Ascending aorta (tissue), 2 donors: Measurements from ENCODE around the gene NEURL3. TPM values are rescaled to one million over a fixed set of nuclear protein-coding genes. Genes with fewer than 3 reads are reported as not detected.
A peak's percentile ranks its signal among the peaks of the same experiment; 100 is the strongest.

Source experiments
- DNase-seq, 2 donors: peaks; one replicate each; pipeline ENCODE4 v3.0.0-alpha.2; 2019; ENCODE audit warnings: low spot score in 2 of 2
- H3K27ac ChIP-seq, 2 donors: fragments of 200-600 bp; sonication (generic); one replicate each; pipeline ENCODE4 v1.5.1; 2016 to 2017; ENCODE audit warnings: mild to moderate bottlenecking in 1 of 2
- H3K27me3 ChIP-seq: fragments of 200-600 bp; sonication (generic); one replicate; pipeline ENCODE4 v1.5.1; 2017
- H3K36me3 ChIP-seq, 2 donors: fragments of 200-600 bp; sonication (generic); one replicate each; pipeline ENCODE4 v1.5.1; 2016
- H3K4me1 ChIP-seq, 2 donors: fragments of 200-600 bp; sonication (generic); one replicate each; pipeline ENCODE4 v1.5.1; 2016 to 2017; ENCODE audit warnings: mild to moderate bottlenecking in 1 of 2
- H3K4me3 ChIP-seq, 2 donors: fragments of 200-600 bp; sonication (generic); one replicate each; pipeline ENCODE4 v1.5.1; 2016 to 2017; ENCODE audit warnings: mild to moderate bottlenecking in 1 of 2
- H3K9me3 ChIP-seq, 2 donors: fragments of 200-600 bp; sonication (generic); one replicate each; pipeline ENCODE4 v1.5.1; 2016
- intact Hi-C: fragments of 100-400 bp; cut with DNase I; formaldehyde crosslinking; loops from one replicate; pipeline ENCODE4 v1.15.1; 2023
- total RNA-seq: library from RNA; depleted of rRNA; stranded (reverse); fragments of >200 nt; gene quantifications from one replicate; pipeline ENCODE4 v1.1.0, GENCODE V29; 2016
- TF ChIP-seq, protein P1 (sequence below), 3 experiments: fragments of 200-600 bp in 2 of 3; fragments of 450-650 bp in 1 of 3; sonication (generic) in 2 of 3; IDR thresholded peaks; one replicate each; pipeline ENCODE4 v1.5.1; 2016 to 2019; ENCODE audit warnings: antibody characterized with exemption in 3 of 3, mild to moderate bottlenecking in 1 of 3, moderate library complexity in 1 of 3

NEURL3 gene
- total RNA-seq, 1 donor from 2014 or later, result not detected

DNA sequence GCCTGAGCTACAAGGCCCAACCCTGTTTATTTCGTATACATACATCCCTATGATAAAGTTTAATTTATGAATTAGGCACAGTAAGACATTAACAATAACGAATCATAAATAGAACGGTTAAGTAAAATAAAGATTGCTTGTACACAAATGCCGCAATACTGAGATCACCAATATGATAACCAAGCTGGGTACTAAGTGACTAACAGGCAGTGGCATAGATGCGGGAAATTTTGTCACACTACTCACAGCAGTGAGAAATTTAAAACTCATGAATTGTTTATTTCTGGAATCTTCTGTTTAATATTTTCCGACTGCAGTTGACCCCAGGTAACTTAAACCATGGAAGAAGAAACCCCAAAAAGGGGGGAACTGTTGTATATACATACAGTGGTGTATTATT lies 33.4 kb downstream of the NEURL3 start:
- Histone ChIP-seq H3K36me3 (no peaks in the 10 kb centered on the region), H3K4me1 (peaks cover 0 to 7% of the 10 kb centered on the region in 2 donors), H3K4me3 (no peak overlapping the region), H3K9me3 (no peaks in the 10 kb centered on the region), H3K27ac (no peak overlapping the region), H3K27me3 (no peaks in the 10 kb centered on the region)
- intact Hi-C loops, result loop anchor here (5.0 kb wide), 2 partner anchors 36 to 64 kb away; partner anchors contain the start of gene NEURL3
- TF ChIP-seq, protein P1, sequence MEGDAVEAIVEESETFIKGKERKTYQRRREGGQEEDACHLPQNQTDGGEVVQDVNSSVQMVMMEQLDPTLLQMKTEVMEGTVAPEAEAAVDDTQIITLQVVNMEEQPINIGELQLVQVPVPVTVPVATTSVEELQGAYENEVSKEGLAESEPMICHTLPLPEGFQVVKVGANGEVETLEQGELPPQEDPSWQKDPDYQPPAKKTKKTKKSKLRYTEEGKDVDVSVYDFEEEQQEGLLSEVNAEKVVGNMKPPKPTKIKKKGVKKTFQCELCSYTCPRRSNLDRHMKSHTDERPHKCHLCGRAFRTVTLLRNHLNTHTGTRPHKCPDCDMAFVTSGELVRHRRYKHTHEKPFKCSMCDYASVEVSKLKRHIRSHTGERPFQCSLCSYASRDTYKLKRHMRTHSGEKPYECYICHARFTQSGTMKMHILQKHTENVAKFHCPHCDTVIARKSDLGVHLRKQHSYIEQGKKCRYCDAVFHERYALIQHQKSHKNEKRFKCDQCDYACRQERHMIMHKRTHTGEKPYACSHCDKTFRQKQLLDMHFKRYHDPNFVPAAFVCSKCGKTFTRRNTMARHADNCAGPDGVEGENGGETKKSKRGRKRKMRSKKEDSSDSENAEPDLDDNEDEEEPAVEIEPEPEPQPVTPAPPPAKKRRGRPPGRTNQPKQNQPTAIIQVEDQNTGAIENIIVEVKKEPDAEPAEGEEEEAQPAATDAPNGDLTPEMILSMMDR (IDR thresholded peaks at IDR 0.05), result no peak
- no peak for DNase-seq

DNA sequence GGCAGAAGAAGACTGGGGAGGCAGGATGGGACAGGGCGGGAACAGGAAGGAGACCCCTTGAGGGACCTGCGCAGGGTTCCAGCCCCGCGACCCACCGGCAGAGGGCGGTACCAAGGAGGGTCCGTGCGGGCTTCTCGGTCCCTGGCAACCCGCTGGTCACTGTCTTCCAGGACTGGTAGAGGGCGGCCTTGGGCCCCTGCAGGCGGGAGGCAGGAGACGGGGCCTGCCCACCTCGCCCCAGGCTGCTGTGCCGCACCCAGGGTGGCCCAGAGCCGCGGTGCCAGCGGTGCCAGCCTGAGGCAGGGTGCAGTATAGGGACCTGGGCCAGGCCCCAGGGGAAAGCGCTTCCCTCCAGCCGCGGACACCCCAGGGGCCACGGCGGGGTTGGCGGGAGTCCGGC lies 34.5 kb downstream of the NEURL3 start:
- TF ChIP-seq, protein P1 (IDR thresholded peaks at IDR 0.05), result peak; percentile 54 to 69 (median 61)
- no peaks in the 10 kb centered on the region for H3K27me3 ChIP-seq
- no peak overlapping the region for H3K27ac ChIP-seq
- H3K4me3 ChIP-seq, result peak overlapping the region; percentile 43 to 61
- no peaks in the 10 kb centered on the region for H3K9me3 ChIP-seq
- intact Hi-C loops, result loop anchor here (5.0 kb wide), 2 partner anchors 37 to 63 kb away; partner anchors contain the start of gene NEURL3
- no peaks in the 10 kb centered on the region for H3K36me3 ChIP-seq
- peaks cover 0 to 7% of the 10 kb centered on the region in 2 donors for H3K4me1 ChIP-seq
- peak in 1 of 2 donors; percentile 72 for DNase-seq

DNA sequence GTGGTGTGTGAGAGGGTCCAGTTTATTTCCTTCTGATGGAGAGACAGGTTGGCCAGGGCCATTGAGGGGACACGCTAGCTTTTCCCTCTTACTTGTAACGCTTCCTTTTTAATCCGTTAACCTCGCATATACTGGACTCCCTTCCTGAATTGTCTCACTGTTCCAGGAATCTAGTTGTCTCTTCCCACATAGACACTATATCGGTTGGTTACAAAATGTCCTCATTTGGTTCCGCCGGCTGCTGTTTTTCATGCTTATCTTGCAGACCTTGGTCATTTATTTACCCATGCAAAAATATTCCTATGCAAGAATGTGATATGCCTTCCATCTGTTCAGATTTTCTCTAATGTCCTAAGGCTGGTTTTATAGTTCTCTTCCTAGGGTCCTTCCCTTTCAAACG lies 35.0 kb downstream of the NEURL3 start:
- no peak for DNase-seq
- no peaks in the 10 kb centered on the region for H3K36me3 ChIP-seq
- intact Hi-C loops, result loop anchor here (5.0 kb wide), 2 partner anchors 37 to 63 kb away; partner anchors contain the start of gene NEURL3
- TF ChIP-seq, protein P1 (IDR thresholded peaks at IDR 0.05), result no peak
- H3K27me3 ChIP-seq, result no peaks in the 10 kb centered on the region
- peak overlapping the region; percentile 43 to 61 for H3K4me3 ChIP-seq
- H3K27ac ChIP-seq, result no peak overlapping the region
- no peaks in the 10 kb centered on the region for H3K9me3 ChIP-seq
- H3K4me1 ChIP-seq, result peaks cover 0 to 7% of the 10 kb centered on the region in 2 donors

DNA sequence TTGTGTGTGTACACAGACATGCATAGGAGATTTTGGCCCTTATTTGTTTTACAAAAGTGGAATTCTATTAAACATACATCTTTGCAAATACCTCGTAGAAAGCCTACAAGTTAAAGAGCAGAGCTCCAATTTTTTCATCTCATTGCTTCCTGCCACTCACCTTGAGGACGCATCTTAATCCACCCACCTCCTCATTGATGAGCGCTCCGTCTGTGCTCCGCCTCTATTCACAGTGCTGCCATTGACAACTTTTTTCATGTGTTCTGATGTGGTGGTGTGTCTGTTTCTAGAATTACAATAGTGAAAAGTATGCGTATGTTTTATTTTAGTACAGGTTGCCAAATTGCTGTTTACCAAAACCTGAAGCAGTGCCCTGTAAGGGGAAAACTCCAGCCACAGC lies 36.3 kb downstream of the NEURL3 start:
- intact Hi-C loops, result no loop called here
- H3K27me3 ChIP-seq, result no peaks in the 10 kb centered on the region
- peaks cover 0 to 7% of the 10 kb centered on the region in 2 donors for H3K4me1 ChIP-seq
- no peaks in the 10 kb centered on the region for H3K36me3 ChIP-seq
- no peaks in the 10 kb centered on the region for H3K9me3 ChIP-seq
- H3K27ac ChIP-seq, result no peak overlapping the region
- TF ChIP-seq, protein P1 (IDR thresholded peaks at IDR 0.05), result no peak
- DNase-seq, result no peak
- H3K4me3 ChIP-seq, result no peak overlapping the region

DNA sequence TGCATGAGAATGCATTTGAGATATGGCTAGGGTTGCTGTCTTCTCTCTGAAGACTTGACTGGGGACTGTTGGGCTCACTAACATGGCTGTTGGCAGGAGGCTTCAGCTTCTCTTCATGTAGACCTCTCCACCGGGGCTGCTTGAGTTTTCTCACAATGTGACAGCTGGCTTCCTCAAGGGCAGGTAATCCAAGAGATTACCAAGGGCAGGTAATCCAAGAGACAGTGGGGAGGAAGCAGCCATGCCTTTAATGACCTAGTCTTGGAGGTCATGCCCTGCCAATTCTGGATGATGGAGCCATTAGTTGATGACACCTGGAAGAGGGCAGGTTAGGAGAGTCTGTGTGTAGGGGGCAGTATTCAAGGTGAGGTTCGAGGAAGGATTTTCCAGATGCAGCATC lies 40.5 kb downstream of the NEURL3 start:
- H3K27ac ChIP-seq, result no peak overlapping the region
- no peaks in the 10 kb centered on the region for H3K36me3 ChIP-seq
- no peak overlapping the region for H3K4me3 ChIP-seq
- intact Hi-C loops, result no loop called here
- no peaks in the 10 kb centered on the region for H3K4me1 ChIP-seq
- peaks cover 0 to 7% of the 10 kb centered on the region in 2 donors for H3K9me3 ChIP-seq
- DNase-seq, result no peak
- TF ChIP-seq, protein P1 (IDR thresholded peaks at IDR 0.05), result no peak
- H3K27me3 ChIP-seq, result no peaks in the 10 kb centered on the region

DNA sequence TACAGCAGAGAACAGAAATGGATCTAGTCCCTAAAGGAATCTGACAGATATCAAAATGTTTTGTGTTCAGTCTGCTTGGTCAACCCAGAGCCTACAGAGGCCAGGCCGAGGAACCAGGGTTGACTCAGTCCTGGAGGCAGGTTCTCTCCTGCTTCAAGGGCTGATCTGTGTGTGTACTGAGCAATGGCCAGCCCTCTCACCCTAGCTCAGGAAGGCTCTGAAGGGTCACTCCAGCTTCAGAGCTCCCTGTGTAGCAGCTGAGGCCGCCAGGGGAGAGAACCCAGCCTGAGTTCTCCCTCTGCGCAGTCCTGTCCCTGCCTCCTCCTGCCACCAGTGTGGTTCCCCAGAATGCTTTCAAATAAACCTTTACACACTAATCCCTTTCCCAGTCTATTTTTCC lies 41.1 kb downstream of the NEURL3 start:
- DNase-seq, result no peak
- H3K9me3 ChIP-seq, result peaks cover 0 to 11% of the 10 kb centered on the region in 2 donors
- intact Hi-C loops, result no loop called here
- H3K27me3 ChIP-seq, result no peaks in the 10 kb centered on the region
- no peaks in the 10 kb centered on the region for H3K4me1 ChIP-seq
- H3K4me3 ChIP-seq, result no peak overlapping the region
- TF ChIP-seq, protein P1 (IDR thresholded peaks at IDR 0.05), result no peak
- H3K36me3 ChIP-seq, result no peaks in the 10 kb centered on the region
- H3K27ac ChIP-seq, result no peak overlapping the region
